Measurements from ENCODE around the gene ZNF771. TPM values are rescaled to one million over a fixed set of nuclear protein-coding genes. Genes with fewer than 3 reads are reported as not detected.

Gene ZNF771
- total and polyA plus RNA-seq, 2 donors (not counting 3 experiments of a cell fraction or from before 2014, with no cell fraction given), result 11.7 to 16.8 TPM

DNA sequence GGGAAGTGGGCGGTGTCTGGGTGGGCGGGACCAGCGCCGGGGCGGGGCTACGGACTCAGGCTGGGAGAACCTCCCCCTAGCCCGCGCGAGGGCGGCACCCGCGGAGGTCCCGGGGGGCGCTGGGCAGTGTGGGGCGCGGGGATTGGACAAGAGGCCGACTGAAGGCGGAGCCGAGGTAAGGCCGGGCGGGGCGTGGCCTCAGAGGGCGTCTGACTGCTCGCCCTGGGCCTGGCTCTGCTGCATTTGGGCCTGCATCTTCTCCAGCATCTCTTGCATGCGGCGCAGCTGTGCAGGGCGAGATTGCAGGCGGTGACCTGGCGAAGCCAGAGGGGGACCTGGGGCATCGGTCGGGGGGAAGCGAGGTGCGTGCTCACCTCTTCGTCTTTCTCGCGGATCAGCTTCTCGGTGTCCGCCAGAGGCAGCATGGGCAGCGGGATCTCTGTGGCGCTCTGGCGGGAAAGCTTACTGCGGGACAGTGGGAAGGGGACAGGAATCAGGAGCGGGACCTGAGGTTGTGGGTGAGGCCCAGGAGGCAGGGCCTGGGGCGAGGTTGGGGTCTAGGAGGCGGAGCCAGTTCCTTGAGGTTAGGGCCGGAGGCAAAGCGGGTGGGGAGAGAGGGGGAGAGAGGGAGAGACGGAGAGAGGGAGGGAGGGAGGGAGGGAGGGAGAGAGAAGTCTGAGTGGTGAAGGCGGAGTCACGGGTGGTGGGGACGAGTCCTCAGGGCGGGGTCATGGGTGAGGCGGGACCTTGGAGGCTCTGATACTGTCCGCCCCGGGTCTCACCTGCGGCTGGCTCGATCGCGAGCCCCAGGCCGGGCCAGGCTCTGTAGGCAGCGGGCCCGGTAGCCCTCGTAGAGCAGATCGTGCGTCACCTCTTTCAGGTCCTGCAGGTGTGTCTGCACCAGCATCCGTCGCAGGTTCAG lies 28.9 kb upstream of the ZNF771 start:
- no TSS peak for BruUV-seq (replicated peaks)
- H3K9me3 ChIP-seq (replicated peaks; ENCODE audit: control insufficient read depth, insufficient read depth, low read length), result no peaks in the 10 kb centered on the region
- H3K27ac ChIP-seq (ENCODE audit: insufficient read depth, low read depth, low read length), result peak overlapping the region; percentile 98
- dilution Hi-C loops (cut with MboI; ENCODE audit: extremely low pct_ligation_motif_present, low sequenced_read_pairs), result no loop called here
- ChIA-PET CTCF (interaction anchor here (0.9 to 2.0 kb wide), 7 partner anchors 8 to 39 kb away, joined by 3 to 11 read pairs (median 6); partner anchors contain the start of gene ZNF48), POLR2A (interaction anchor here (0.8 to 1.5 kb wide), 2 partner anchors 17 to 21 kb away, joined by 4 to 5 read pairs; partner anchors contain the start of gene ZNF48)
- TF ChIP-seq, protein P1, sequence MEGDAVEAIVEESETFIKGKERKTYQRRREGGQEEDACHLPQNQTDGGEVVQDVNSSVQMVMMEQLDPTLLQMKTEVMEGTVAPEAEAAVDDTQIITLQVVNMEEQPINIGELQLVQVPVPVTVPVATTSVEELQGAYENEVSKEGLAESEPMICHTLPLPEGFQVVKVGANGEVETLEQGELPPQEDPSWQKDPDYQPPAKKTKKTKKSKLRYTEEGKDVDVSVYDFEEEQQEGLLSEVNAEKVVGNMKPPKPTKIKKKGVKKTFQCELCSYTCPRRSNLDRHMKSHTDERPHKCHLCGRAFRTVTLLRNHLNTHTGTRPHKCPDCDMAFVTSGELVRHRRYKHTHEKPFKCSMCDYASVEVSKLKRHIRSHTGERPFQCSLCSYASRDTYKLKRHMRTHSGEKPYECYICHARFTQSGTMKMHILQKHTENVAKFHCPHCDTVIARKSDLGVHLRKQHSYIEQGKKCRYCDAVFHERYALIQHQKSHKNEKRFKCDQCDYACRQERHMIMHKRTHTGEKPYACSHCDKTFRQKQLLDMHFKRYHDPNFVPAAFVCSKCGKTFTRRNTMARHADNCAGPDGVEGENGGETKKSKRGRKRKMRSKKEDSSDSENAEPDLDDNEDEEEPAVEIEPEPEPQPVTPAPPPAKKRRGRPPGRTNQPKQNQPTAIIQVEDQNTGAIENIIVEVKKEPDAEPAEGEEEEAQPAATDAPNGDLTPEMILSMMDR (IDR thresholded peaks at IDR 0.05; ENCODE audit: extremely low read depth in 1 of 2, insufficient read depth in 1 of 2, low read depth in 1 of 2, low read length in 2 of 2), result peak; percentile 6 to 34
- TF ChIP-seq POLR2A (IDR thresholded peaks at IDR 0.05; ENCODE audit: low read depth, low read length) (peak; percentile 82), MYC (IDR thresholded peaks at IDR 0.05; ENCODE audit: low read depth, low read length) (no peak)
- H3K4me1 ChIP-seq (ENCODE audit: control insufficient read depth, extremely low read depth, insufficient read depth, low read length), result peaks cover 12% of the 10 kb centered on the region
- H3K79me2 ChIP-seq (ENCODE audit: control insufficient read depth, insufficient read depth, low read length), result no peaks in the 10 kb centered on the region
- H3K4me3 ChIP-seq (replicated peaks in 1 of 3; ENCODE audit: insufficient read depth in 1 of 3, low read depth in 1 of 3, low read length in 3 of 3), result peak overlapping the region; percentile 61 to 83 (median 71)
- peak overlapping the region; percentile 99 for H2AFZ ChIP-seq (ENCODE audit: low read depth, low read length)
- peak overlapping the region; percentile 92 for H3K9ac ChIP-seq (replicated peaks; ENCODE audit: extremely low read depth, insufficient read depth, low read length)
- H3K9me1 ChIP-seq (replicated peaks; ENCODE audit: control insufficient read depth, extremely low read depth, insufficient read depth, low read length), result no peaks in the 10 kb centered on the region
- intact Hi-C loops (cut with micrococcal nuclease), result loop anchor here (1.0 kb wide), 3 partner anchors 8 to 22 kb away; partner anchors contain the start of genes TBC1D10B and ZNF48
- no peaks in the 10 kb centered on the region for H3K27me3 ChIP-seq (ENCODE audit: control insufficient read depth in 2 of 2, insufficient read depth in 2 of 2, low read length in 2 of 2)
- peak; percentile 98 for FAIRE-seq
- no peaks in the 10 kb centered on the region for H3K36me3 ChIP-seq (ENCODE audit: control insufficient read depth in 2 of 2, extremely low read depth in 1 of 2, insufficient read depth in 2 of 2, low read length in 2 of 2)
- H4K20me1 ChIP-seq (replicated peaks; ENCODE audit: control insufficient read depth, extremely low read depth, insufficient read depth, low read length), result no peaks in the 10 kb centered on the region
- peak; percentile 99 for DNase-seq (ENCODE audit: low read depth, low spot score)
- peak overlapping the region; percentile 88 for H3K4me2 ChIP-seq (ENCODE audit: insufficient read depth, low read length)

All from endothelial cell of umbilical vein (primary cell).